A673 (cell line): ENCODE measurements around the gene KCTD16. TPM values are rescaled to one million over a fixed set of nuclear protein-coding genes. Genes with fewer than 3 reads are reported as not detected.
A peak's percentile ranks its signal among the peaks of the same experiment; 100 is the strongest.

Source experiments
- BruUV-seq: library from RNA; stranded (reverse); fragments of 400-500 nt; replicated peaks from 2 replicates; lab custom pipeline; 2021; lab: Mats Ljungman, UMichigan
- CTCF ChIA-PET: fragments of 300-600 bp; sonication (Branson Sonifier 250); formaldehyde crosslinking; loops from one replicate; lab custom pipeline; 2022; ENCODE audit warnings: antibody characterized with exemption; lab: Charles Lee
- POLR2A ChIA-PET: fragments of 300-600 bp; sonication (Branson Sonifier 250); formaldehyde crosslinking; loops from one replicate; lab custom pipeline; 2022; ENCODE audit warnings: antibody characterized with exemption; ENCODE audit not compliant: low non-redundant PET; lab: Charles Lee
- DNase-seq: peaks from one replicate; pipeline ENCODE4 v3.0.0-alpha.2; 2015; ENCODE audit warnings: low spot score
- H3K27ac ChIP-seq: fragments of 200-600 bp; sonication (generic); 2 replicates; pipeline ENCODE4 v1.5.1; 2016; ENCODE audit warnings: mixed run types, low read depth, mild to moderate bottlenecking, mixed read lengths, antibody characterized with exemption, low read length; ENCODE audit not compliant: poor library complexity, severe bottlenecking
- H3K27me3 ChIP-seq: fragments of 200-600 bp; sonication (generic); replicated peaks from 2 replicates; pipeline ENCODE4 v1.6.1; 2017; ENCODE audit warnings: mixed run types, low read depth, mild to moderate bottlenecking, mixed read lengths, antibody characterized with exemption, low read length; ENCODE audit not compliant: insufficient read depth, poor library complexity
- H3K36me3 ChIP-seq: fragments of 200-600 bp; sonication (generic); 2 replicates; pipeline ENCODE4 v1.6.1; 2016; ENCODE audit warnings: mixed run types, mild to moderate bottlenecking, mixed read lengths, antibody characterized with exemption, low read length; ENCODE audit not compliant: insufficient read depth, poor library complexity, severe bottlenecking
- H3K4me1 ChIP-seq: fragments of 200-600 bp; sonication (generic); 2 replicates; pipeline ENCODE4 v1.6.1; 2017; ENCODE audit warnings: mixed run types, mild to moderate bottlenecking, mixed read lengths, antibody characterized with exemption, low read length; ENCODE audit not compliant: insufficient read depth, poor library complexity, severe bottlenecking
- H3K4me3 ChIP-seq: fragments of 200-600 bp; sonication (generic); 2 replicates; pipeline ENCODE4 v1.5.1; 2016; ENCODE audit warnings: low read depth, mixed run types, mild to moderate bottlenecking, mixed read lengths, low read length; ENCODE audit not compliant: poor library complexity, severe bottlenecking
- H3K9me3 ChIP-seq: fragments of 200-600 bp; sonication (generic); 2 replicates; pipeline ENCODE4 v1.6.1; 2016; ENCODE audit warnings: mixed run types, low read depth, mild to moderate bottlenecking, mixed read lengths, antibody characterized with exemption, low read length; ENCODE audit not compliant: poor library complexity, severe bottlenecking
- CTCF ChIP-seq: fragments of 300-800, 200-600 bp; sonication (generic); conservative IDR thresholded peaks from 2 replicates; pipeline ENCODE4 v1.5.1; 2017; ENCODE audit warnings: low read depth, mild to moderate bottlenecking, antibody characterized with exemption, low read length, moderate library complexity, mixed read lengths
- EZH2 ChIP-seq: fragments of 200-600 bp; sonication (generic); IDR thresholded peaks from 2 replicates; pipeline ENCODE4 v1.6.1; 2017; ENCODE audit warnings: borderline replicate concordance, low read depth, mild to moderate bottlenecking, mixed read lengths, antibody characterized with exemption, low read length; ENCODE audit not compliant: poor library complexity, severe bottlenecking
- intact Hi-C: fragments of 100-400 bp; cut with micrococcal nuclease; formaldehyde crosslinking; loops from one replicate; pipeline ENCODE4 v1.10.0; 2022; ENCODE audit not compliant: unreplicated experiment
- total RNA-seq: library from RNA; stranded (reverse); gene quantifications from 2 replicates; pipeline ENCODE4 v1.2.3, GENCODE V29; 2021

KCTD16 gene
- total RNA-seq, 1 experiment from 2014 or later, result 1.1 TPM

- Histone ChIP-seq H3K4me3 (no peak overlapping the region), H3K27me3 (no peaks in the 10 kb centered on the region), H3K27ac (no peak overlapping the region), H3K36me3 (no peaks in the 10 kb centered on the region), H3K9me3 (no peaks in the 10 kb centered on the region), H3K4me1 (peaks cover 26% of the 10 kb centered on the region)
- ChIA-PET CTCF (no interaction called here), POLR2A (no interaction called here)
- intact Hi-C loops, result loop anchor here (1.0 to 10.0 kb wide), 4 partner anchors 1036 to 1928 kb away; no protein-coding TSS in a partner anchor
- TF ChIP-seq EZH2, result no peak
- TF ChIP-seq CTCF, result no peak
- no peak for DNase-seq
- BruUV-seq, result no TSS peak
Observed at GRCh38 chr5:144202726-144203125, 32.1 kb downstream of the KCTD16 start.

- DNase-seq, result peak; percentile 70
- Histone ChIP-seq H3K27me3 (no peaks in the 10 kb centered on the region), H3K27ac (no peak overlapping the region), H3K9me3 (no peaks in the 10 kb centered on the region), H3K4me3 (no peak overlapping the region), H3K36me3 (no peaks in the 10 kb centered on the region), H3K4me1 (peaks cover 39% of the 10 kb centered on the region)
- BruUV-seq, result no TSS peak
- ChIA-PET CTCF (interaction anchor here (0.5 to 1.5 kb wide), 10 partner anchors 1034 to 1847 kb away, joined by 3 to 9 read pairs (median 4); no protein-coding TSS in a partner anchor), POLR2A (no interaction called here)
- intact Hi-C loops, result loop anchor here (1.0 to 10.0 kb wide), 4 partner anchors 1034 to 1927 kb away; no protein-coding TSS in a partner anchor
- TF ChIP-seq CTCF (peak; percentile 88), EZH2 (no peak)
Observed at GRCh38 chr5:144203750-144204596, 33.3 kb downstream of the KCTD16 start.

- POLR2A ChIA-PET, result no interaction called here
- Histone ChIP-seq H3K4me3 (peak overlapping the region; percentile 40), H3K27ac (no peak overlapping the region)
Observed at GRCh38 chr5:144205141-144205551, 34.5 kb downstream of the KCTD16 start.

More at GRCh38 chr5:144205141-144205551, 34.5 kb downstream of the KCTD16 start:
- DNase-seq, result peak; percentile 32
- no TSS peak for BruUV-seq
- Histone ChIP-seq H3K36me3 (no peaks in the 10 kb centered on the region), H3K27me3 (no peaks in the 10 kb centered on the region), H3K9me3 (no peaks in the 10 kb centered on the region), H3K4me1 (peaks cover 45% of the 10 kb centered on the region)
- TF ChIP-seq CTCF (no peak), EZH2 (no peak)
- intact Hi-C loops, result loop anchor here (5.0 to 10.0 kb wide), 2 partner anchors 1140 to 1627 kb away; no protein-coding TSS in a partner anchor
- CTCF ChIA-PET, result no interaction called here
